WTC11 (cell line): ENCODE results near the gene PRDX1. TPM values are rescaled to one million over a fixed set of nuclear protein-coding genes. Genes with fewer than 3 reads are reported as not detected.
"Not testable (repeated sequence)": the region's sequence is repeated elsewhere in the genome, so short reads cannot be mapped to it uniquely, and the experiment has no call there.

Source experiments
- ATAC-seq: fragments of 200-7000 bp; cut with Tn5 transposase; 2 replicates; pipeline ENCODE4 v1.10.0; 2021; ENCODE audit warnings: mild to moderate bottlenecking, moderate library complexity
- CTCF ChIA-PET: fragments of 300-600 bp; sonication (Branson Sonifier 250); formaldehyde crosslinking; loops from one replicate; lab custom pipeline; 2021; ENCODE audit warnings: antibody characterized with exemption; lab: Charles Lee
- POLR2A ChIA-PET: fragments of 350-600 bp; sonication (Branson Sonifier 250); formaldehyde crosslinking; loops from one replicate; lab custom pipeline; 2021; ENCODE audit warnings: antibody characterized with exemption; lab: Charles Lee
- DNase-seq: peaks from one replicate; pipeline ENCODE4 v3.0.0; 2021; ENCODE audit warnings: low spot score
- H3K27ac Mint-ChIP-seq: 2 replicates; pipeline ENCODE4 v1.8.0; 2021; ENCODE audit warnings: mixed read lengths
- H3K27me3 Mint-ChIP-seq: 2 replicates; pipeline ENCODE4 v1.8.0; 2021; ENCODE audit warnings: low read depth, mild to moderate bottlenecking, moderate library complexity, mixed read lengths
- H3K36me3 Mint-ChIP-seq: 2 replicates; pipeline ENCODE4 v1.8.0; 2021; ENCODE audit warnings: mixed read lengths
- H3K4me1 Mint-ChIP-seq: 2 replicates; pipeline ENCODE4 v1.8.0; 2022; ENCODE audit warnings: mixed read lengths
- H3K4me3 Mint-ChIP-seq: 2 replicates; pipeline ENCODE4 v1.8.0; 2021; ENCODE audit warnings: mild to moderate bottlenecking, moderate library complexity, mixed read lengths
- H3K9me3 Mint-ChIP-seq: 2 replicates; pipeline ENCODE4 v1.8.0; 2021; ENCODE audit warnings: mixed read lengths
- ARID4B ChIP-seq: sonication (generic); formaldehyde crosslinking; IDR thresholded peaks from 2 replicates; pipeline ENCODE4 v1.8.0; 2023; ENCODE audit warnings: missing genetic modification reagents, mild to moderate bottlenecking, borderline replicate concordance
- CREB1 ChIP-seq: sonication (generic); formaldehyde crosslinking; IDR thresholded peaks from 2 replicates; pipeline ENCODE4 v1.8.0; 2023; ENCODE audit warnings: mild to moderate bottlenecking, missing genetic modification reagents
- ERG ChIP-seq: fragments of 250-450 bp; sonication (Bioruptor Pico); IDR thresholded peaks from 2 replicates; pipeline ENCODE4 v1.8.0; 2021; ENCODE audit warnings: mild to moderate bottlenecking
- ETV6 ChIP-seq: sonication (generic); formaldehyde crosslinking; IDR thresholded peaks from 2 replicates; pipeline ENCODE4 v1.8.1; 2022; ENCODE audit warnings: mild to moderate bottlenecking, missing genetic modification reagents
- FOXP4 ChIP-seq: sonication (generic); formaldehyde crosslinking; IDR thresholded peaks from 2 replicates; pipeline ENCODE4 v1.8.0; 2022; ENCODE audit warnings: mild to moderate bottlenecking, missing genetic modification reagents
- HMGXB4 ChIP-seq: sonication (generic); formaldehyde crosslinking; IDR thresholded peaks from 2 replicates; pipeline ENCODE4 v1.8.1; 2023; ENCODE audit warnings: mild to moderate bottlenecking, moderate library complexity, missing genetic modification reagents
- PREB ChIP-seq: sonication (generic); formaldehyde crosslinking; IDR thresholded peaks from 2 replicates; pipeline ENCODE4 v1.8.1; 2022; ENCODE audit warnings: mild to moderate bottlenecking, missing genetic modification reagents, moderate library complexity, borderline replicate concordance
- ZBTB21 ChIP-seq: sonication (generic); formaldehyde crosslinking; IDR thresholded peaks from 2 replicates; pipeline ENCODE4 v1.8.1; 2023; ENCODE audit warnings: mild to moderate bottlenecking, missing genetic modification reagents, borderline replicate concordance
- ZNF232 ChIP-seq: sonication (generic); formaldehyde crosslinking; IDR thresholded peaks from 2 replicates; pipeline ENCODE4 v1.8.0; 2022; ENCODE audit warnings: mild to moderate bottlenecking, missing genetic modification reagents
- ZNF425 ChIP-seq: fragments of 250-450 bp; sonication (Bioruptor Pico); conservative IDR thresholded peaks from 2 replicates; pipeline ENCODE4 v1.9.0; 2021; ENCODE audit warnings: mild to moderate bottlenecking
- total RNA-seq: library from RNA; stranded (reverse); gene quantifications from 3 replicates; pipeline ENCODE4 v1.2.3, GENCODE V29; 2021

Gene PRDX1
- total RNA-seq, 1 experiment from 2014 or later = 1,197 TPM

- TF ChIP-seq ZBTB21 (CRISPR knock-in tag) (no peak), ZNF425 (no peak), ZNF232 (CRISPR knock-in tag) (no peak)
Measured at GRCh38 chr1:45473302-45473701, 48.4 kb downstream of the PRDX1 start (continued).

GRCh38 chr1:45470306-45470798, 51.3 kb downstream of the PRDX1 start:
- ChIA-PET CTCF (interaction anchor here (1.2 kb wide), 1 partner anchor 110 kb away, joined by 4 read pairs; no protein-coding TSS in a partner anchor), POLR2A (no interaction called here)
- Mint-ChIP-seq H3K4me1 (no peaks in the 10 kb centered on the region), H3K9me3 (no peaks in the 10 kb centered on the region), H3K4me3 (no peak overlapping the region), H3K27me3 (no peaks in the 10 kb centered on the region), H3K36me3 (no peaks in the 10 kb centered on the region), H3K27ac (no peak overlapping the region)
- ATAC-seq (no peak), DNase-seq (no peak)
- TF ChIP-seq CREB1 (no peak), ARID4B (CRISPR knock-in tag) (no peak), PREB (CRISPR knock-in tag) (no peak), ETV6 (CRISPR knock-in tag) (no peak), HMGXB4 (no peak), FOXP4 (CRISPR knock-in tag) (no peak), ERG (no peak)
- TF ChIP-seq, all 79 proteins: peak for 0

GRCh38 chr1:45467353-45467752, 54.3 kb downstream of the PRDX1 start:
- ATAC-seq, CTCF ChIA-PET, H3K27ac Mint-ChIP-seq, H3K4me1 Mint-ChIP-seq, H3K9me3 Mint-ChIP-seq, H3K4me3 Mint-ChIP-seq, H3K27me3 Mint-ChIP-seq, H3K36me3 Mint-ChIP-seq, DNase-seq: not testable (repeated sequence)
- POLR2A ChIA-PET = interaction anchor here (0.7 kb wide), 1 partner anchor 12 kb away, joined by 6 read pairs; no protein-coding TSS in a partner anchor
